Suprapubic skin (tissue), 3 donors: ENCODE measurements around the gene NT5M.

ENCODE experiments used
- POLR2A ChIP-seq, 2 donors: fragments of 450-650 bp; IDR thresholded peaks; one replicate each; pipeline ENCODE4 v1.6.1; 2017; ENCODE audit warnings: antibody characterized with exemption in 2 of 2, mild to moderate bottlenecking in 2 of 2, moderate library complexity in 2 of 2
- TF ChIP-seq, protein P1 (sequence below), 2 donors: fragments of 200-600 bp in 1 of 2; fragments of 450-650 bp in 1 of 2; sonication (generic) in 1 of 2; IDR thresholded peaks; one replicate each; pipeline ENCODE4 v1.5.1; 2016 to 2019; ENCODE audit warnings: antibody characterized with exemption in 2 of 2, mild to moderate bottlenecking in 1 of 2, moderate library complexity in 1 of 2

DNA sequence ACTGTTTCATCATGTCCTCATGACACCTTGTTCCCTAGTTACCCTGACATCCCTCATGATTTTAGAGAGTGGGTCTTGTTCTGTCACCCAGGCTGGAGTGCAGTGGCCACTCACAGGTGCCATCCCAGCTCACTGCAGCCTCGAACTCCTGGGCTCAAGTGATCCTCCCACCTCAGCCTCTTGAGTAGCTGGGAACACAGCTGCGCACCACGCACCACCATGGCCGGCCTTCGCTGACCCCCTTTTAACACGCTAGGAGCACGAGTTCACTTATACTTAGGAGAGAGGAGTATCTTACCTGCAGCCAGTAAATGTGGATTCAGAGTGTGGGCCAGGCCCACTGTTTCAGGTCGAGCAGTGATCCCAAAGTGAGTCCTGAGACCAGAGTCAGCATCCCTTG, 21.4 kb downstream of the NT5M start:
- TF ChIP-seq, protein P1, sequence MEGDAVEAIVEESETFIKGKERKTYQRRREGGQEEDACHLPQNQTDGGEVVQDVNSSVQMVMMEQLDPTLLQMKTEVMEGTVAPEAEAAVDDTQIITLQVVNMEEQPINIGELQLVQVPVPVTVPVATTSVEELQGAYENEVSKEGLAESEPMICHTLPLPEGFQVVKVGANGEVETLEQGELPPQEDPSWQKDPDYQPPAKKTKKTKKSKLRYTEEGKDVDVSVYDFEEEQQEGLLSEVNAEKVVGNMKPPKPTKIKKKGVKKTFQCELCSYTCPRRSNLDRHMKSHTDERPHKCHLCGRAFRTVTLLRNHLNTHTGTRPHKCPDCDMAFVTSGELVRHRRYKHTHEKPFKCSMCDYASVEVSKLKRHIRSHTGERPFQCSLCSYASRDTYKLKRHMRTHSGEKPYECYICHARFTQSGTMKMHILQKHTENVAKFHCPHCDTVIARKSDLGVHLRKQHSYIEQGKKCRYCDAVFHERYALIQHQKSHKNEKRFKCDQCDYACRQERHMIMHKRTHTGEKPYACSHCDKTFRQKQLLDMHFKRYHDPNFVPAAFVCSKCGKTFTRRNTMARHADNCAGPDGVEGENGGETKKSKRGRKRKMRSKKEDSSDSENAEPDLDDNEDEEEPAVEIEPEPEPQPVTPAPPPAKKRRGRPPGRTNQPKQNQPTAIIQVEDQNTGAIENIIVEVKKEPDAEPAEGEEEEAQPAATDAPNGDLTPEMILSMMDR (IDR thresholded peaks at IDR 0.05): no peak
- TF ChIP-seq POLR2A (IDR thresholded peaks at IDR 0.05): no peak
